NCI-H2196 (cell line): ENCODE data around the gene PIP5K1A.
"Not testable (repeated sequence)": the region's sequence is repeated elsewhere in the genome, so short reads cannot be mapped to it uniquely, and the experiment has no call there.

Experiments
- DNase-seq: peaks from one replicate; lab custom pipeline; 2025; ENCODE audit not compliant: unreplicated experiment; lab: John Stamatoyannopoulos, UW

Gene PIP5K1A

DNA sequence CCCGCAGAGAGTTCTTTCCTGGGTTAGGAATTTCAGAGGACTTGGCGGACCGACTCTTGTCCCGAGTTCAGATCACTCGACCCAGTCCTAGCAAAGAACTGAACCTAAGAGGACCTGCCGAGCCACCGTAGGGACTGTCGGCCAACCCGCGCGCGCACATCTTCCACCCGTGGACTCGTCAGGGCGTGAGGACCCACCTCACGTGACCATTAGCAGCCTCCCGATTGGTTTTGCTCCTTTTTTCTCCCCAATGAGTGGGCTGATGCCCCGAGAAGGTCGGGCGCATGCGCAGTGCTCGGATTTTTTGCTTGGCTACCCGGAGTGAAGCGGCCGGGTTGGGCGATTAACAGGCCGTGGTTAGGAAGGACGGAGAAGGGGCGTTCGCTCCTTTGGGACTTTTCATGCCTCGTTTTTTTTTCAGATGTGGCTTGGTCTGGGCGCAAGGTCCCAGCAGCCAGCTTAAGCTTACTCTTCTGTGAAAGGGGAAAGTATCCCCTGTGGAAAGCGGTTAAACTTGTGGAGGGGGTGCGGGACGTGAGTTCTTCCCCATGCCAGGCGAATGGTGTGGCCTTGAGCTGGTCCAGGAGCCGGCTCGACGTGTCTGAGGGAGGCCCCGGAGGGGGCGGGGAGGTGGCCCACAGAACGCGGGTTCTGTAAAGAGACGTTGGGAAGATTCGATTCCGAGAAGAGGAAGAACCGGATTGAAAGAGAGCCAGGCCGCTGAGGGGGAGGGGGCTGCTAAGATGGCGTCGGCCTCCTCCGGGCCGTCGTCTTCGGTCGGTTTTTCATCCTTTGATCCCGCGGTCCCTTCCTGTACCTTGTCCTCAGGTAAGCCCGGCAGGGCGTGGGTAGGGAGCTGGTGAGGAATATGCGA, at the start of gene PIP5K1A:
TSS of gene PIP5K1A (plus strand) at position 299 of the 874 bp plus-strand sequence. CDS start at position 744, 445 bp downstream.
- DNase-seq = peak; percentile 99

DNA sequence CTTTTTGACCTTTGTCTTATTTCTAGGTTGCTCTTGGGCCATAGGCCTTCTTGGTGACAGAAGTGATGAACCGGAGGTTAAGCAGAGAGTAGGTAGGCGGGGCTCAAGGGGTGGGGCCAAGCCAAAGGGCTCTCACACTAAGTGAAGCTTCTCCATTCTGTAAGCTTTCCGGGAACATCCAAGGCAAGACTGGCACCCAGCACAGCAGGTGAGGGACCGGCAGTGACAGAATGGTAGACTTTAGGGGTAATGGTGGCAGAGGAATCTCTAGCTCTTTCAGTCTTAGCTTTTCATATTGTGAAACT, 41.9 kb upstream of the PIP5K1A start, which contains the start of gene TNFAIP8L2:
TSS of gene TNFAIP8L2 (plus strand) at position 135 of the 305 bp plus-strand sequence. CDS start 2,049 bp downstream, outside the sequence.
- no peak for DNase-seq

DNA sequence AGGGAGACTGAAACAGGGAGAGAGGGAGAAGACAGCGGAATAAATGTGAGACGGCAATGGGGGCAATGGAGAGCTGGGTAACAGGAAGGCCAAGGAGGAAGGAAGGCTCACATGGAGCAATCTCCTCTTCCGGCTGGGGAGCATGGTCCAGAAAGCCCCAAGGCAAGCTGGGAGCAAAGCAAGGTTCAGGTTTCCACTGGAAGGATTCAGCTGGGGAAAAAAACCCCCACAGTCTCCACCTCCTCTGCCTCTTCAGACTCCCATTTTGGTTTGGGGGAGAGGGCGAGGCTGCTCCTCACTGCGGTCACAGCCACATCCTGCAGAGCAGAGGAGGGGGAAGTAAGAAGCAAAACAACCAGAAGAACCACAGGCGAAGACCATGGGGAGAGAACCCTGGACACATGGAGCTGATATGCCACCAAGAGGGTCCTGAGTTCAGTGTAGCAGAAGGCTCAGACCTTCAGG, 41.3 kb upstream of the PIP5K1A start:
- DNase-seq = no peak

DNA sequence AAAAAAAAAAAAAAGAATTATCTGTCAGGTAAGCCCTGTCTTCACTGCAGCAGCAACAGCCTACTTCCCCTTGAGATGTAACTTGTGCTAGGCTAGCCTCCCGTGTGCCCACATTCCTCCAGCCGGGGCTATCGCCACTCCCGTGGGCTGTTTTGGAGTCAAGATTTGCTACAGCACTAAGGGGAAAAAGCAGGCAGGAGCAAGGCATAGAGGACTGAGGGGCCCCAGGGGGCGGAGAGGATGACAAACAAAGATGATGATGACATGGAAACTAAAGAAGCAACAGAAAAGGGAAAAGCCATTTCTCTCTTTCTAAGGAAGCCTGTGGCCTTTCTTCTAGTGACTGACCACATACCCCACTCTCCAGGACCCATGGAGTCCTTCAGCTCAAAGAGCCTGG, 40.0 kb upstream of the PIP5K1A start:
- no peak for DNase-seq

GRCh38 chr1:151158751-151159251, 39.6 kb upstream of the PIP5K1A start:
- no peak for DNase-seq

- no peak for DNase-seq
These were observed 39.0 kb upstream of the PIP5K1A start for GRCh38 chr1:151159373-151159772.

DNA sequence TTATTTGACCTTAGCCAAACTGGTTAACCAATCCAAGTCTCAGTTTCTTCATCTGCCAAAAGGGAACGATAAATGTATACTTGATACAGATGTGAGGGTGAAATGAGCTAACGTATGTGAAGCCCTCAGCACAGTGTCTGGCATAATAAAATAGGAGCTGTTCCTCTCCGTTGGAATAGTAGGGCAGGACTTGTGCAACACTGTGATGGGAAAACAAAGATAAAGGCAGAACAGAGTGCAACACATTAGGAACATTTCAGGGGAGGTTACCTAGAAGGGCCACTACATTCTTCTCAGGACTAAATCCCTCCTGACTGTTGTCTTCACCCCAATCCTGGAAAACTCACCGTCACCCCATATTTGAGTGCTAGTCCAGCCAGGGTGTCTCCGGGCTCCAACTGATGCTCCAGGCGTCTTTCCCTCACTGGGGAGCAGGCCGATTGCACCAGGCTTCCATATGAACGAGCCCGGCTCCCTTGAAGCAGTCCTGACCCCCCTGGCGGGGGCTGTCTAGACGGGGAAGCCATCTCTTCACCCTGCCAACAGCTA, 33.5 kb upstream of the PIP5K1A start:
- no peak for DNase-seq

DNA sequence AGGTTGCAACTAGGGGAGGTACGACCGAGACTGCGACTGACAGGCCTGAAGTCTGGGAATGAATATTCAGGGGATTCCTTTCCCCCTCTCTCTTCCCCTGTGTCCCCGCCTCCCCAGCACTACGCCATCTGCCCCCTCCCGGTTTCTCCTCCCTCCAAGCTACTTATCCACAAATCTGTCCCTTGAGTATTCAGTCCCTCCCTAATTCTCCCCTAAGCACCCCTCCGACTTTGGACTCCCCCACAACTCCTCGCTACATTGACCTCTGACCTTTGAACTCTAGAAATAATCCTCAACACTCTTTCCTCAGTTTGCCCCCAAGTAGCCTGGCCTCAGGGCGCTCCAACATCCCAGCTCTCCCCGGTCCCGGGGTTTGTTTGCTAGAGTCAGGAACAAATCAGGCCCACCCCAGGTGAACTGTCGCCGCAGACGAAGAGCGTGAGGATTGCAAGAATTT, 33.0 kb upstream of the PIP5K1A start:
- no peak for DNase-seq

DNA sequence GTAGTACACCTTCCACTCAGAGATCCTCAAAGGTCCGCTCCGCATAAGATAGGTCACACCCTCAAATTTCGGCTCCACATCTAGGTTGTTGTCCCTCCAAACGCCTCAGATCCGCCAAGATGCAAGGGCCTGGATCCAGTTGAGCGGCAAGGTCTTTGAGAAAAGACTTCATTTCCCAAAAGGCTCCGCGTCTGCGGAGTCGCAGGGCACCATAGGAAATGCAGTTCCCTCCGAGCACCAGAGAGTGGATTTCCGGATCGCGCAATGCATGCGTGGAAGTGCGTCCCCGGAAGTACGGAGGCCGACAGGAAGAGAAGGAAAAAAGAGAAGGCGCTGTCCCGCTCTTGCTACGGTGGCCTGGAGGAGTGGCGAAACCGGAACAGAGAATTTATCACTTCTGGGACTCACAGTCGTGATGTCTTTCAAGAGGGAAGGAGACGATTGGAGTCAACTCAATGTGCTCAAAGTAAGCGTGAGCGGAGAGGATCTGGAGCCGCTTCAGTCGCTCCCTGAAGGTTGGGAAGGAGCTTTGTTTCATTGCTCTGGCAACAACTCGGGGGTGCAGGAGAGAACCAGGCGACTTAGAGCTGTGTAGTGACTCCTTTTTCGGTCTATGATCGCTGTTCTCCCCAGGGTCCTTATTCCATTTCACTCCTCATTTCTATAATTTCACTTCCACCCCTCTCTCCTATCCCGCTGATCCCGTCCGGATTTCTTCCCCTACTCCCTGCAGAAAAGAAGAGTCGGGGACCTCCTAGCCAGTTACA, 32.4 kb upstream of the PIP5K1A start, which contains the start of the genes LYSMD1 and SCNM1:
TSS of gene LYSMD1 (minus strand) at position 165 of the 767 bp plus-strand sequence. CDS start 644 bp downstream, outside the sequence.
TSS of gene SCNM1 (plus strand) at position 407 of the 767 bp plus-strand sequence. CDS start at position 416, 9 bp downstream.
- DNase-seq = peak; percentile 98

DNA sequence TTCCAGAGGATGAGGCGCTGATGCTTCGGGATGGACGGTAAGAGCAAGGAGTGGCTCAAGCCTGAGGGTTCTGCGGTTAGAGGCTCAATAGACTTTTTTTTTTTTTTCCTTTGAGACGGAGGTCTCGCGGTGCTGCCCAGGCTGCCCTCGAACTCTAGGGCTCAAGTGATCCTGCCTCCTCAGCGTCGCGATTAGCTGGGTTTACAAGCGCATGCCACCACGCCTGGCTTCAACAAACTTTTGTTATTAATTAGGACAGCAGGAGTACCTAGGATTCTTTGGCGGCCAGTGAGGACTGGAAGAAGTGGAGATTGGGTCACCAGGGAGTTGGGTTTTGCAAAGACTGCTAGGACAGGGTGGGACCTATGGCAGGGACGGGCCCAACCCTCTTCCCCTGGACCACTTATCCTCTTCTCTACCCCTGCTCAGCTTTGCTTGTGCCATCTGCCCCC, 31.8 kb upstream of the PIP5K1A start:
- no peak for DNase-seq

DNA sequence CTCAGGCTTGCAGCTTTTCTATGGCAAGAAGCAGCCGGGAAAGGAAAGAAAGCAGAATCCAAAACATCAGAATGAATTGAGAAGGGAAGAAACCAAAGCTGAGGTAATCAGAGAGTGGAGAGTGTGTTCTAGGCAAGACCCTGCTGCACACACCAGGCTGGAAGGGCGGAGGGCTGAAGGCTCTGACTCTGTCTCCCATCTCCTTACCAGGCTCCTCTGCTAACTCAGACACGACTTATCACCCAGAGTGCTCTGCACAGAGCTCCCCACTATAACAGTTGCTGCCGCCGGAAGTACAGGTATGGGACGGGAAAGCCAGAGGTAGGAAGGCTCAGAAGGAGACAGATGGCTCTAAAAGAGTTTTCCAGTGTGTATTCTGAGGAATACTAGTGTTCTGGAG, 31.2 kb upstream of the PIP5K1A start:
- DNase-seq = no peak

- no peak for DNase-seq
These were observed 27.2 kb upstream of the PIP5K1A start for GRCh38 chr1:151171190-151171589.

- no peak for DNase-seq
These were observed 23.2 kb upstream of the PIP5K1A start for GRCh38 chr1:151175041-151175741.

- DNase-seq = peak; percentile 11
These were observed 22.5 kb upstream of the PIP5K1A start, which contains the start of gene TMOD4 for GRCh38 chr1:151175863-151176262. Gene TMOD4, minus strand, starts transcription at chr1:151175981. Its CDS starts 1,106 bp downstream, at chr1:151174875.

DNA sequence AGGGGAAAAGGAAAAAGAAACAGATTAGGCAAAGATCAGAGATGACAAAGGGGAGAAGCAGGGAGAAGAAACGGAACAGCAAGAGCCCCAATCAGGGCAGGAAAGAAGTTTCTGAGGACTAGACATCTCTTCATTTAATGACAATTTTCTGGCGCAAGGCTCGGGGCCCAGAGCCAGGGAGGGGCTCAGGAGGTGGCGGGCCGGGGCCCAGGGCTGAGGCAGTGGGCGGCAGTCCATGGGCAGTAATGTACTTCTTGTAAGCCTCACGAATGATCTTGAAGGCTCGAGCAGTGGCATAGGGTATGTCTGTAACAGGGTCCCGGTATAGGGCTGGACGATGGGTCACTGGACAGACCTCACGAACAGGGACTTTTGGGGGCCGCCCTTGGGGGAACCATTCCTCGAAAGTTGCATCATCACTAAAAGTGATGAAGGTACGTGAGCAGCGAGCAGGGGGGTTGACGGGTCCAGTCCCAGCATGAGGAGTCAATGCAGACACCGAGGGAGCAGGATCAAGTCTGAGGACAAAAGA, 21.8 kb upstream of the PIP5K1A start:
- DNase-seq = no peak

DNA sequence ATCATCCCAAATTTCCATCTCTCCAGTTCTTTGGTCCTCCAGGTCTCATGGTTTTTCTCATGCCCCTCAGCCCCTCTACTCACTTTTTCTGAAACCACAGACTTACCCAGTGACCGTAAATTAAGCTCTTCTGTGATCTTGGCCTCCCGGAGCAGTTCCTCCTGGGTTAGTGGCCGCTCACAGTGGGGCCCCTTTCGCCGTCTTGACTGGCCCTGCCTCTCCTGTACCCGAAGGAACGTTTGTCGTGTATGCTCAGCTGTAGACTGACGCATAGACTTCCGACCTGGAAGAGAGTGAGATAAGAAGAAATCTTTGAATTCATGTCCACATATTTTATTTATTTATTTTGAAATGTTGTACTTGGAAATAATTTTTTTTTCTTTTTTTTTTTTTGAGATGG, 14.1 kb upstream of the PIP5K1A start:
- DNase-seq = no peak

- no peak for DNase-seq
These were observed 11.1 kb upstream of the PIP5K1A start for GRCh38 chr1:151187205-151187604.

GRCh38 chr1:151188667-151189066, 9.7 kb upstream of the PIP5K1A start:
- not testable (repeated sequence) for DNase-seq

- peak; percentile 89 for DNase-seq
These were observed 8.5 kb upstream of the PIP5K1A start, which contains the start of gene VPS72 for GRCh38 chr1:151189637-151190445. Gene VPS72, minus strand, starts transcription at chr1:151190197. Its CDS starts 76 bp downstream, at chr1:151190121.
